CD14-positive monocyte (primary cell): ENCODE results near the gene CSNK1G3. TPM values are rescaled to one million over a fixed set of nuclear protein-coding genes. Genes with fewer than 3 reads are reported as not detected.

ENCODE experiments used
- DNase-seq, 3 donors: peaks; one replicate each; pipeline ENCODE4 v3.0.0-alpha.2; 2011 to 2022
- H2AFZ ChIP-seq: 2 replicates; pipeline ENCODE4 v1.6.0; 2012; ENCODE audit warnings: mild to moderate bottlenecking, low read depth, low read length, inconsistent platforms; ENCODE audit not compliant: insufficient read depth, poor library complexity, severe bottlenecking
- H3K27ac ChIP-seq, 2 donors: 1 replicate in 1 of 2; 2 replicates in 1 of 2; pipeline ENCODE4 v1.5.1; 2012 to 2013; ENCODE audit warnings: low read length in 2 of 2, control low read depth in 1 of 2, inconsistent platforms in 1 of 2, low read depth in 1 of 2, mild to moderate bottlenecking in 1 of 2
- H3K27me3 ChIP-seq, 2 donors: one replicate each; pipeline versions ENCODE4 v1.6.0 to v1.6.1; 2011 to 2013; ENCODE audit warnings: low read length in 2 of 2; ENCODE audit not compliant: control insufficient read depth in 2 of 2, insufficient read depth in 2 of 2
- H3K36me3 ChIP-seq, 2 donors: replicated peaks in 1 of 2; 1 replicate in 1 of 2; 2 replicates in 1 of 2; pipeline versions ENCODE4 v1.5.1 to v1.6.1; 2012 to 2013; ENCODE audit warnings: low read length in 2 of 2, control low read depth in 1 of 2, inconsistent platforms in 1 of 2, mild to moderate bottlenecking in 1 of 2; ENCODE audit not compliant: insufficient read depth in 2 of 2, control insufficient read depth in 1 of 2
- H3K4me1 ChIP-seq, 2 donors: 1 replicate in 1 of 2; 2 replicates in 1 of 2; pipeline versions ENCODE4 v1.5.1 to v1.6.1; 2012 to 2013; ENCODE audit warnings: low read length in 2 of 2, control low read depth in 1 of 2, inconsistent platforms in 1 of 2, mild to moderate bottlenecking in 1 of 2, moderate library complexity in 1 of 2; ENCODE audit not compliant: insufficient read depth in 2 of 2, control insufficient read depth in 1 of 2
- H3K4me2 ChIP-seq: replicated peaks from 2 replicates; pipeline ENCODE3; 2012; ENCODE audit warnings: low read length, moderate library complexity, mild to moderate bottlenecking; ENCODE audit not compliant: poor library complexity, severe bottlenecking; ENCODE audit errors: extremely low read depth
- H3K4me3 ChIP-seq, 3 experiments: fragments of 200-600 bp in 1 of 3; sonication (generic) in 1 of 3; replicated peaks in 1 of 3; 1 replicate in 2 of 3; 2 replicates in 1 of 3; pipeline ENCODE4 v1.5.1; 2011 to 2013; ENCODE audit warnings: low read length in 3 of 3, mild to moderate bottlenecking in 3 of 3, control low read depth in 2 of 3, low read depth in 2 of 3, inconsistent platforms in 1 of 3, moderate library complexity in 1 of 3
- H3K79me2 ChIP-seq: 2 replicates; pipeline ENCODE4 v1.6.0; 2012; ENCODE audit warnings: mild to moderate bottlenecking, control low read depth, inconsistent platforms, low read length, moderate library complexity; ENCODE audit not compliant: insufficient read depth
- H3K9ac ChIP-seq: 2 replicates; pipeline ENCODE4 v1.6.0; 2017; ENCODE audit warnings: low read length, mild to moderate bottlenecking; ENCODE audit not compliant: insufficient read depth, poor library complexity, severe bottlenecking
- H3K9me3 ChIP-seq, 2 donors: replicated peaks in 1 of 2; 1 replicate in 1 of 2; 2 replicates in 1 of 2; pipeline versions ENCODE4 v1.5.1 to v1.6.1; 2012 to 2013; ENCODE audit warnings: low read length in 2 of 2, control low read depth in 1 of 2; ENCODE audit not compliant: control insufficient read depth in 1 of 2, insufficient read depth in 1 of 2
- H4K20me1 ChIP-seq: 2 replicates; pipeline ENCODE4 v1.6.0; 2012; ENCODE audit warnings: mild to moderate bottlenecking, low read length, control low read depth, moderate library complexity; ENCODE audit not compliant: insufficient read depth
- H3K27ac Mint-ChIP-seq, 7 donors: one replicate each; pipeline ENCODE4 v1.8.0; 2020; ENCODE audit warnings: mild to moderate bottlenecking in 7 of 7, mixed read lengths in 7 of 7, moderate library complexity in 6 of 7, inconsistent platforms in 2 of 7
- H3K27me3 Mint-ChIP-seq, 3 donors: one replicate each; pipeline ENCODE4 v1.8.0; 2021 to 2022; ENCODE audit warnings: low read depth in 3 of 3, mild to moderate bottlenecking in 3 of 3, mixed read lengths in 3 of 3, moderate library complexity in 3 of 3, inconsistent platforms in 1 of 3
- H3K36me3 Mint-ChIP-seq, 2 donors: one replicate each; pipeline ENCODE4 v1.8.0; 2020; ENCODE audit warnings: mixed read lengths in 2 of 2, inconsistent platforms in 1 of 2, mild to moderate bottlenecking in 1 of 2
- H3K4me1 Mint-ChIP-seq: one replicate; pipeline ENCODE4 v1.8.0; 2020; ENCODE audit warnings: mild to moderate bottlenecking, mixed read lengths
- H3K4me3 Mint-ChIP-seq, 2 donors: one replicate each; pipeline ENCODE4 v1.8.0; 2020; ENCODE audit warnings: mild to moderate bottlenecking in 2 of 2, mixed read lengths in 2 of 2, moderate library complexity in 1 of 2
- H3K9me3 Mint-ChIP-seq, 7 donors: one replicate each; pipeline ENCODE4 v1.8.0; 2020 to 2022; ENCODE audit warnings: mixed read lengths in 7 of 7, mild to moderate bottlenecking in 6 of 7, moderate library complexity in 6 of 7, inconsistent platforms in 2 of 7
- CTCF ChIP-seq: fragments of 200-600 bp; IDR thresholded peaks from one replicate; pipeline ENCODE4 v1.8.0; 2022; ENCODE audit warnings: antibody characterized with exemption, mild to moderate bottlenecking
- WGBS: methylation state at CpG from one replicate; pipeline ENCODE4 v1.1.5; 2013; ENCODE audit warnings: missing lambda C conversion rate; ENCODE audit not compliant: insufficient coverage; 5-methylcytosine and 5-hydroxymethylcytosine counted together
- intact Hi-C, 2 donors: fragments of 100-400 bp; cut with micrococcal nuclease; formaldehyde crosslinking; loops; one replicate each; pipeline versions ENCODE4 v1.15.0 to v1.15.1; 2023
- polyA plus RNA-seq, 3 donors: library from polyadenylated mRNA; depleted of rRNA in 1 of 3; unstranded in 2 of 3; stranded (reverse) in 1 of 3; fragments of 300-500 nt in 2 of 3; fragments of >200 nt in 1 of 3; fragmentation: Illumina TruSeq in 2 of 3; gene quantifications; 1 replicate in 2 of 3; 2 replicates in 1 of 3; pipeline ENCODE4 v1.2.3, GENCODE V29; 2012 to 2021

The CSNK1G3 gene
- polyA plus RNA-seq, 3 donors: 10.8 to 22.3 (median 17.1) TPM

- peaks cover 57% of the 10 kb centered on the region for H3K79me2 ChIP-seq
- H3K36me3 ChIP-seq: peaks cover 0 to 9% of the 10 kb centered on the region in 2 donors
- peaks cover 70% of the 10 kb centered on the region for H4K20me1 ChIP-seq
- no peaks in the 10 kb centered on the region for H3K4me1 ChIP-seq
- Mint-ChIP-seq H3K27ac (peak overlapping the region in 1 of 7 donors; percentile 22), H3K9me3 (peaks cover 0 to 3% (median 0%) of the 10 kb centered on the region in 7 donors), H3K36me3 (peaks cover 7% of the 10 kb centered on the region in 2 donors), H3K4me1 (peaks cover 7% of the 10 kb centered on the region), H3K4me3 (no peak overlapping the region), H3K27me3 (no peaks in the 10 kb centered on the region)
- no peak overlapping the region for H3K4me2 ChIP-seq
- 100% methylated on average over 1 of the region's 3 CpGs for WGBS
- H3K27ac ChIP-seq: no peak overlapping the region
- H3K27me3 ChIP-seq: no peaks in the 10 kb centered on the region
- no peak for DNase-seq
- intact Hi-C loops: no loop called here
- no peak overlapping the region for H2AFZ ChIP-seq
- H3K9me3 ChIP-seq: no peaks in the 10 kb centered on the region
- H3K4me3 ChIP-seq: no peak overlapping the region
- no peak for TF ChIP-seq CTCF
- H3K9ac ChIP-seq: no peak overlapping the region
Observed at GRCh38 chr5:123543438-123543837, 31.5 kb downstream of the CSNK1G3 start.

GRCh38 chr5:123545506-123545905 lies 33.5 kb downstream of the CSNK1G3 start:
- Histone ChIP-seq H3K27me3 (no peaks in the 10 kb centered on the region), H3K79me2 (peaks cover 38% of the 10 kb centered on the region), H2AFZ (no peak overlapping the region), H3K4me3 (no peak overlapping the region), H4K20me1 (peaks cover 62% of the 10 kb centered on the region), H3K4me2 (no peak overlapping the region), H3K36me3 (peaks cover 0 to 9% of the 10 kb centered on the region in 2 donors), H3K27ac (no peak overlapping the region), H3K9ac (no peak overlapping the region), H3K4me1 (no peaks in the 10 kb centered on the region), H3K9me3 (no peaks in the 10 kb centered on the region)
- intact Hi-C loops: no loop called here
- DNase-seq: peak in 2 of 3 donors; percentile 7 to 15
- Mint-ChIP-seq H3K9me3 (peaks cover 0 to 3% (median 0%) of the 10 kb centered on the region in 7 donors), H3K27me3 (no peaks in the 10 kb centered on the region), H3K27ac (no peak overlapping the region), H3K36me3 (peaks cover 16 to 20% of the 10 kb centered on the region in 2 donors), H3K4me3 (no peak overlapping the region), H3K4me1 (peaks cover 10% of the 10 kb centered on the region)
- peak; percentile 60 for TF ChIP-seq CTCF
- 97% methylated on average over 4 of the region's 7 CpGs for WGBS
